C4-2B (cell line): ENCODE measurements around the gene BMERB1.
A peak's percentile ranks its signal among the peaks of the same experiment; 100 is the strongest.
"Not testable (repeated sequence)": the region's sequence is repeated elsewhere in the genome, so short reads cannot be mapped to it uniquely, and the experiment has no call there.

ENCODE experiments used
- H3K27ac ChIP-seq: fragments of 450-650 bp; 2 replicates; pipeline ENCODE4 v1.5.1; 2017
- CTCF ChIP-seq: fragments of 450-650 bp; conservative IDR thresholded peaks from 2 replicates; pipeline ENCODE4 v1.5.1; 2017; ENCODE audit warnings: mild to moderate bottlenecking
- ZFX ChIP-seq: fragments of 450-650 bp; IDR thresholded peaks from 2 replicates; pipeline ENCODE4 v1.6.1; 2017

The BMERB1 gene

GRCh38 chr16:15422222-15422621 lies 12.2 kb upstream of the BMERB1 start:
- TF ChIP-seq ZFX (no peak), CTCF (no peak)
- no peak overlapping the region for H3K27ac ChIP-seq

GRCh38 chr16:15425861-15426260 lies 8.5 kb upstream of the BMERB1 start:
- no peak for TF ChIP-seq CTCF
- no peak for TF ChIP-seq ZFX
- no peak overlapping the region for H3K27ac ChIP-seq

DNA sequence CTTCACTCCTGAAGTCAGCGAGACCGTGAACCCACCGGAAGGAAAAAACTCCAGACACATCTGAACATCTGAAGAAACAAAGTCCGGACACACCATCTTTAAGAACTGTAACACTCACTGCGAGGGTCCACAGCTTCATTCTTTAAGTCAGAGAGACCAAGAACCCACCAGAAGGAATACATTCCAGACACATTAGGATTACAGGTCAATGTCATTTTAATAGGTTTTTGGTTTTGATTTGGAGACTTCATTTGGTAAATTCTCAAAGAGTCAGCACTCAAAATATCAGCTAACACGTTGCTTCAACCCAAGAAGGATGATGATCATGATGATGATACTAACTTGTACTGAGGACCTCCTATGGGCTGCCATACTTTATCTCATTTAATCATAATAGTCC lies 7.6 kb upstream of the BMERB1 start:
- no peak overlapping the region for H3K27ac ChIP-seq
- no peak for TF ChIP-seq CTCF
- no peak for TF ChIP-seq ZFX

DNA sequence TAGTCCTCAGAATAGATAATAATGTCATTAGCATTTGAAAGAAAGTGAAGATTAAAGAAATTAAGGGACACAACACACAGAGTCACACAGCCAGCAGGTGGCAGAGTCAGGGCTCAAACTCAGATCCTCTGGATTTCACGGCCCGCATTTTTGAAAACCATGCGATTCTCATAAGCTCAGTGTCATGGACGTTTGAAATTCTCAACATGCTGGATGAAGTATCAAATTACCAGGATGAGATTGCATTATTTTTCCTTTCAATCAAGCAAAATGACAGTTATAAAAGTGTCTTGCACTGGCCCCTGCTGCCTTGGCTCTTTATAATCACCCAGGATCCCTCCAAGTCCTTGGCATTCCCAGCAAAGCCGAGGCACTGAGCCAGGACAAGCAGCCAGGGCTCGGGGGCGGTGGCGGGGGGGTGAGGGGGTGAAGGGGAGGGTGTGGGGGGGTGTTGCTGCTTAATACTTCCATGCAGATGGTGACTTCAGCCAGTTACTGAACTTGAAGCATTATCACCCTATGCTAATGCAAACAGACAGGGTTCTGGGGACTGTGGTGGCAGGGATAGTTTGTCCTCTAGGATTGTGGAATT lies 6.6 kb upstream of the BMERB1 start:
- H3K27ac ChIP-seq, result no peak overlapping the region; the same call in 1 of the 2 replicates
- TF ChIP-seq ZFX (no peak), CTCF (peak; percentile 79)

DNA sequence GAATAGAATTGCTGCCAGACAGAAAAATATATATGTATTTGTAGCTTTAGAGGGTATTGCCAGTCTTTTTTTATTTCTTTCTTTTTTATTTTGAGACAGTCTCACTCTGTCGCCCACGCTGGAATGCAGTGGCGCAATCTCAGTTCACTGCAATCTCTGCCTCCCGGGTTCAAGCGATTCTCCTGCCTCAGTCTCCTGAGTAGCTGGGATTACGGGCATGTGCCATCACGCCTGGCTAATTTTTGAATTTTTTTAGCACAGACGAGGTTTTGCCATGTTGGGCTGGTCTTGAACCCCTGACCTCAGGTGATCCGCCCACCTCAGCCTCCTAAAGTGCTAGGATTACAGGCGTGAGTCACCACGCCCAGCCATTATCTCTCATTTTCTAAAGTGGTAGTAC lies 3.5 kb upstream of the BMERB1 start:
- H3K27ac ChIP-seq, result not testable (repeated sequence)

DNA sequence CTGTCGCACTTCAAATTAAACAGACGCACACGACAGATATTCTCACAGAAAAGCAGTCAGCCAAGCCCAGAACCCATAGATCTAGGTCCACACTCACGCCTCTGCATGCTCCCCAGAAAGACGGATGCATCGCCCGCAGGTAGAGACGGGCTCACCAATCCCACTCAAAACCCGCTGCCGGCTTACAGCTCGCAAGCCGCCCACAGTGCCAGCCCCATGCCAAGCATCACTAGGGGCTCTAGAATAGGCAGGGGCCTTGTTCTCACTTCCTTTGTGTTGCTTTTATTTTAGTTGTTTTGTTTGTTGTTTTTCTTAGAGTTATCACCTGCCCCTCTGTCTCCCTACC lies 336 bp upstream of the BMERB1 start:
- TF ChIP-seq CTCF, result no peak
- TF ChIP-seq ZFX, result no peak

GRCh38 chr16:15435216-15435864 lies 952 bp downstream of the BMERB1 start:
- TF ChIP-seq CTCF, result no peak
- TF ChIP-seq ZFX, result no peak
- no peak overlapping the region for H3K27ac ChIP-seq

More for the DNA sequence above, 336 bp upstream of the BMERB1 start:
- H3K27ac ChIP-seq, result no peak overlapping the region

DNA sequence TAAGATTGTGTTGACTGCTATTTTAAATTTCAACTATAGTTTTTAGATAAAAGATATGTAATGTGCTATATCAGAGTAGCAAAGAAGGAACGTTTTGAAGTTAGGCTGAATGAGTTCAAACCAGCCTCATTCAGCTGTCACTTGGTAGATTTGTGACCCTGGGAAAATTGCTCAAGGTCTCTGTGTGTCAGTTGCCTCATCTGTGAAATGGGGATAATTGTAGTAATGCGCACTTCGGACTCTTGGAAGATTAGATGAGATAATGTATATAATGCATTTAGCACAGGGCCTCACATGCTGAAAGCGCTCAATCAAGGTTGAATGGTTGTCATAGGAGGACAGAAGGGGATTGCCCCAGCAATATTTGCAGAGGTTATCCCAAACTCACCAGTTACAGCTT lies 4.7 kb downstream of the BMERB1 start:
- no peak for TF ChIP-seq ZFX
- no peak for TF ChIP-seq CTCF
- H3K27ac ChIP-seq, result no peak overlapping the region
